Naive thymus-derived CD4-positive, alpha-beta T cell (primary cell): ENCODE results near the gene IL4I1. TPM values are rescaled to one million over a fixed set of nuclear protein-coding genes. Genes with fewer than 3 reads are reported as not detected.

Experiments used
- ATAC-seq: fragments of 150-1000 bp; cut with Tn5 transposase; 2 replicates; pipeline ENCODE4 v1.10.0; 2021; ENCODE audit warnings: mild to moderate bottlenecking, moderate library complexity
- CTCF ChIA-PET: fragments of 350-600 bp; sonication (Branson Sonifier 250); formaldehyde crosslinking; loops from one replicate; lab custom pipeline; 2021; ENCODE audit warnings: antibody characterized with exemption; lab: Charles Lee
- POLR2A ChIA-PET: fragments of 350-600 bp; sonication (Branson Sonifier 250); formaldehyde crosslinking; loops from one replicate; lab custom pipeline; 2021; ENCODE audit warnings: antibody characterized with exemption, inconsistent platforms; lab: Charles Lee
- DNase-seq, 9 donors: peaks; one replicate each; pipeline versions ENCODE4 v3.0.0 to v3.0.0-alpha.2; 2020 to 2022; ENCODE audit warnings: mixed read lengths in 1 of 9
- H3K27ac ChIP-seq: one replicate; pipeline ENCODE4 v1.7.0; 2013; ENCODE audit warnings: mild to moderate bottlenecking, low read depth, low read length, moderate library complexity
- H3K27me3 ChIP-seq, 2 donors: one replicate each; pipeline ENCODE4 v1.7.0; 2013; ENCODE audit warnings: low read length in 2 of 2, mild to moderate bottlenecking in 2 of 2, moderate library complexity in 2 of 2; ENCODE audit not compliant: control insufficient read depth in 2 of 2, insufficient read depth in 2 of 2
- H3K36me3 ChIP-seq, 3 experiments: 1 replicate in 2 of 3; 2 replicates in 1 of 3; pipeline ENCODE4 v1.7.0; 2013; ENCODE audit warnings: low read length in 3 of 3, mild to moderate bottlenecking in 3 of 3, moderate library complexity in 1 of 3; ENCODE audit not compliant: insufficient read depth in 3 of 3, control insufficient read depth in 2 of 3
- H3K4me1 ChIP-seq, 2 donors: one replicate each; pipeline ENCODE4 v1.7.0; 2013; ENCODE audit warnings: low read length in 2 of 2, mild to moderate bottlenecking in 2 of 2, moderate library complexity in 1 of 2; ENCODE audit not compliant: control insufficient read depth in 2 of 2, insufficient read depth in 2 of 2
- H3K4me3 ChIP-seq: 2 replicates; pipeline ENCODE4 v1.7.0; 2013; ENCODE audit warnings: mild to moderate bottlenecking, low read length
- H3K9me3 ChIP-seq, 3 experiments: 1 replicate in 2 of 3; 2 replicates in 1 of 3; pipeline ENCODE4 v1.7.0; 2013; ENCODE audit warnings: low read length in 3 of 3; ENCODE audit not compliant: control insufficient read depth in 2 of 3
- H3K27ac Mint-ChIP-seq, 9 donors: one replicate each; pipeline ENCODE4 v1.8.0; 2020 to 2022; ENCODE audit warnings: mixed read lengths in 9 of 9, mild to moderate bottlenecking in 8 of 9, moderate library complexity in 5 of 9, inconsistent platforms in 2 of 9
- H3K27me3 Mint-ChIP-seq, 5 donors: one replicate each; pipeline ENCODE4 v1.8.0; 2021 to 2022; ENCODE audit warnings: mixed read lengths in 5 of 5, mild to moderate bottlenecking in 1 of 5
- H3K36me3 Mint-ChIP-seq, 5 donors: one replicate each; pipeline ENCODE4 v1.8.0; 2020 to 2022; ENCODE audit warnings: mixed read lengths in 5 of 5, mild to moderate bottlenecking in 3 of 5, inconsistent platforms in 1 of 5
- H3K4me1 Mint-ChIP-seq, 7 donors: one replicate each; pipeline ENCODE4 v1.8.0; 2020 to 2022; ENCODE audit warnings: mixed read lengths in 7 of 7, mild to moderate bottlenecking in 3 of 7, inconsistent platforms in 1 of 7
- H3K4me3 Mint-ChIP-seq, 10 donors: one replicate each; pipeline ENCODE4 v1.8.0; 2020 to 2022; ENCODE audit warnings: mild to moderate bottlenecking in 10 of 10, mixed read lengths in 10 of 10, moderate library complexity in 6 of 10, inconsistent platforms in 2 of 10
- H3K9me3 Mint-ChIP-seq, 11 donors: one replicate each; pipeline ENCODE4 v1.8.0; 2020 to 2022; ENCODE audit warnings: mixed read lengths in 11 of 11, mild to moderate bottlenecking in 4 of 11, inconsistent platforms in 1 of 11, moderate library complexity in 1 of 11
- intact Hi-C, 2 donors: fragments of 100-400 bp; cut with micrococcal nuclease; formaldehyde crosslinking; loops; one replicate each; pipeline ENCODE4 v1.15.1; 2023
- polyA plus RNA-seq, 2 donors: library from polyadenylated mRNA; unstranded; fragments of 300-500 nt; fragmentation: Illumina TruSeq; gene quantifications; one replicate each; pipeline ENCODE4 v1.2.3, GENCODE V29; 2021
- total RNA-seq, 6 experiments: library from RNA in 5 of 6; stranded (reverse) in 5 of 6; gene quantifications; 1 replicate in 5 of 6; 2 replicates in 1 of 6; pipeline ENCODE4 v1.2.3 and lab custom pipeline; 2021 to 2026

IL4I1 gene
- total and polyA plus RNA-seq, 7 experiments from 2014 or later = 1.2 to 6.8 (median 1.9) TPM; not detected in 2

DNA sequence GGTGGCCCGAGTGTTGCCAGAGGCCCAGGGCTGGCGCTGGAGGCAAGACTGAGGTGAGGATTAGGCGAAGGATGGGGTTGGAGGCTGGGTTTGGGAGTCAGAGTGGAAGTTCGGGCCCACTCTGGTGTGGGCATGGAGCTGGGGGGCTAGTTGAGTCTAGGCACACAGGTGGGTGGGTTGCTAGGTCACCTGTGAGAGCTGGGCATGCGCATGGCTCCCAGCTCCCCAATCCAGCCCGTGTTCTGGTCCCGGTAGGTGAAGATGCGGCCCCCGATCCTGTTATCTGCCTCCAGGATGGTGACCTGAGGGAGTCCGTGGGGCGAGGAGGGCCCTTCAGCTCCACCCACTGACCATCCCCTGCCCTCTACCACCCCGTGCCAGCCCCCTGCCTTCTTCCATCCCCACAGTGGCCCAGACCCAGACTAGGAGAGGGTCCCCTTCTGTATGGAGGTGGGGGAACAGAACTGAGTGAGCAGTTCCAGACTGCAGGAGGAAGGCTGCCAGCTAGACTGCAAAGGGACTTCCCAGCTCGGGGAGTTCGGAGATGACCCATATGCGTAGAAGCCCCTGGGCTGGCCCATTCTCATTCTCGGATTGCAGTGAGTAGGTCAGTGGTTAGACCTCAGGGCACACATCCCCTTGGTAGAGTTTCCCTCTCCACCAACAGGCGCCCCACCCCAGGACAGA lies 1.7 kb downstream of the IL4I1 start:
- H3K27me3 ChIP-seq = no peaks in the 10 kb centered on the region
- no peak overlapping the region for H3K4me3 ChIP-seq
- intact Hi-C loops = loop anchor here in 1 of 2 donors (5.0 kb wide), 1 partner anchor 178 kb away; no protein-coding TSS in a partner anchor
- CTCF ChIA-PET = no interaction called here
- no peaks in the 10 kb centered on the region for H3K27me3 Mint-ChIP-seq
- H3K4me1 Mint-ChIP-seq = peaks cover 15 to 46% (median 23%) of the 10 kb centered on the region in 7 donors
- peak overlapping the region in 4 of 9 donors; percentile 26 to 77 (median 61) for H3K27ac Mint-ChIP-seq
- no peaks in the 10 kb centered on the region for H3K36me3 ChIP-seq
- POLR2A ChIA-PET = interaction anchor here (0.8 to 1.2 kb wide), 3 partner anchors 11 to 35 kb away, joined by 3 to 7 read pairs (median 3); partner anchors contain the start of genes AKT1S1, NUP62 and TBC1D17
- H3K27ac ChIP-seq = no peak overlapping the region
- peaks cover 0 to 2% (median 0%) of the 10 kb centered on the region in 5 donors for H3K36me3 Mint-ChIP-seq
- peaks cover 18 to 19% of the 10 kb centered on the region in 2 donors for H3K4me1 ChIP-seq
- peak overlapping the region in 2 of 10 donors; percentile 32 to 51 for H3K4me3 Mint-ChIP-seq
- no peaks in the 10 kb centered on the region for H3K9me3 Mint-ChIP-seq
- H3K9me3 ChIP-seq = no peaks in the 10 kb centered on the region
- DNase-seq = no peak
- no peak for ATAC-seq

DNA sequence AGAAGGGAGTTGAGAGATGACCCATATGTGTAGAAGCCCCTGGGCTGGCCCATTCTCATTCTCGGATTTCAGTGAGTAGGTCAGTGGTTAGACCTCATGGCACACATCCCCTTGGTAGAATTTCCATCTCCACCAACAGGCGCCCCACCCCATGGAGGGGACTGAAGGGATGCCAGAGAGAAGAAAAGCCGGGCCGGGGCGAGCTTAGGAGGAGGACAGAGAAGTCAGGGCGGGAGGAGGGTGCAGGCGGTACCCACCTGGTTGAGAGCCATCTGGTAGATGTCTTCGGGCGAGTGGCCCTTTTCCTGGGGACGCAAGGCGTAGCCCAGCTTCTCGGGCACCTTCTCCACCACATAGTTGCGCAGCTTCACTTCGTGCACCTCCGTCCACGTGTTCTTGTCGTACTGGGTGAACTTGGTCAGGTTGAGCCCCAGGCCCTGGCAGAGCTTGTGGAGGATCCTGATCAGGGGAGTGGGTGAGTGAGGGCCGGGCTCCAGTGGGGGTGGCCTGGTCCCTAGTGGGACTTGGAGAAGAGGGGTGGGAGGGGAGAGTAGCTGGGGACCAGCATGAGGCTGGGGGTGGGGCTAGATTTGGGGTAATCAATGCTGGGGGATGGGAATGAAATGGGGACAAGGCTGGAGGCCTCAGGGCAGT lies 2.5 kb downstream of the IL4I1 start:
- no peaks in the 10 kb centered on the region for H3K9me3 Mint-ChIP-seq
- DNase-seq = no peak

DNA sequence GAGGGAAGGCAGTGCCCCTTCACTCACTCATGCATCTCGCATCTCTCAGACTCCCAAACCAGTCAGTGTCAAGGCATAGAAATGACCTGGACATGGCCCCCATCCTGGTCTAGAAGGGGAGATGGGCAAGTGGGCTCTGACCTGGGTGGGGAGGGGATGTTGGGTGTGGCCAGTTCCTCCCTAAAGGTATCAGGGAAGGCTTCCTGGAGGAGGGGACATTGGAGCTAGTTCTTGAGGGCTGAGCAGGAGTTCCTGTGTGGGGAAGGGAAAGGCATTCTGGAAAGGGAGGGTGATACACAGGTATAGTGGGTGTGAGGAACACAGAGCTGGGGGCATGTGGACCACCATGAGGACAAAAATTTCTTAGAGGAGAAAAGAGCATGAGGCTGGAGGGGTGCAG lies 4.0 kb downstream of the IL4I1 start:
- CTCF ChIA-PET = no interaction called here
- Mint-ChIP-seq H3K27ac (peak overlapping the region in 4 of 9 donors; percentile 41 to 56 (median 48)), H3K9me3 (no peaks in the 10 kb centered on the region), H3K4me3 (peak overlapping the region in 5 of 10 donors; percentile 4 to 54 (median 30)), H3K27me3 (no peaks in the 10 kb centered on the region), H3K36me3 (peaks cover 0 to 6% (median 0%) of the 10 kb centered on the region in 5 donors), H3K4me1 (peaks cover 15 to 39% (median 20%) of the 10 kb centered on the region in 7 donors)
- Histone ChIP-seq H3K4me3 (no peak overlapping the region), H3K27ac (no peak overlapping the region), H3K9me3 (no peaks in the 10 kb centered on the region), H3K36me3 (peaks cover 0 to under 1% (median 0%) of the 10 kb centered on the region in 3 experiments), H3K4me1 (peaks cover 17 to 22% of the 10 kb centered on the region in 2 donors), H3K27me3 (no peaks in the 10 kb centered on the region)
- POLR2A ChIA-PET = interaction anchor here (1.6 kb wide), 1 partner anchor 16 kb away, joined by 5 read pairs; the partner anchor contains the start of genes AKT1S1 and TBC1D17
- intact Hi-C loops = loop anchor here in 1 of 2 donors (5.0 kb wide), 1 partner anchor 175 kb away; no protein-coding TSS in a partner anchor
- ATAC-seq (no peak), DNase-seq (no peak)

More for the DNA sequence above, 2.5 kb downstream of the IL4I1 start:
- Mint-ChIP-seq H3K27ac (peak overlapping the region in 1 of 9 donors; percentile 77), H3K36me3 (peaks cover 0 to 3% (median 0%) of the 10 kb centered on the region in 5 donors), H3K27me3 (no peaks in the 10 kb centered on the region), H3K4me3 (peak overlapping the region in 1 of 10 donors; percentile 51), H3K4me1 (peaks cover 15 to 46% (median 23%) of the 10 kb centered on the region in 7 donors)
- H3K4me1 ChIP-seq = peaks cover 18 to 25% of the 10 kb centered on the region in 2 donors
- H3K9me3 ChIP-seq = no peaks in the 10 kb centered on the region
- H3K4me3 ChIP-seq = no peak overlapping the region
- ATAC-seq = no peak
- H3K36me3 ChIP-seq = no peaks in the 10 kb centered on the region
- intact Hi-C loops = loop anchor here in 1 of 2 donors (5.0 kb wide), 1 partner anchor 177 kb away; no protein-coding TSS in a partner anchor
- H3K27ac ChIP-seq = no peak overlapping the region
- H3K27me3 ChIP-seq = no peaks in the 10 kb centered on the region
- ChIA-PET CTCF (no interaction called here), POLR2A (interaction anchor here (0.8 to 1.6 kb wide), 3 partner anchors 17 to 34 kb away, joined by 3 to 7 read pairs (median 5); partner anchors contain the start of genes AKT1S1 and TBC1D17)

DNA sequence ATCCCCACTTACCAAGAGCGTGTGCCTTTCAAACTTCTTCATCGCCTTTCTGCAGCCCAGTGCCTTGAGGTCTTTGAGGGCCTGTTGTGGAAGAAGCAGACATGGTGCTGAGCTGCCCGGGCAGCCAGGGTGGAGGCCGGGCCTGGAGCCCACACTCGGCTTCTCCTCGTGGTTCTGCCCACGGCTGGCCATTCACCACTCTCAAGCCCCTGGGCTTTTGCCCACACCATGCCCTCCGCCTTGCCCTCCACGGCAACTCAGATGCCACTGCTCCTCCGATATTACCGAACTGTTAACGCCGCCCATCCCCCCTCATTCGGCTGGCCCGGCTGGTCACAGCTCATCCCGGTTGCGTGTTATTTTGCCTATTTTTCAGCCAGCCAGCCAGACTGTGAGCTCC lies 5.3 kb downstream of the IL4I1 start:
- Mint-ChIP-seq H3K4me1 (peaks cover 3 to 25% (median 7%) of the 10 kb centered on the region in 7 donors), H3K36me3 (peaks cover 0 to 6% (median 0%) of the 10 kb centered on the region in 5 donors), H3K27ac (peak overlapping the region in 2 of 9 donors; percentile 36 to 52), H3K4me3 (peak overlapping the region in 4 of 10 donors; percentile 17 to 79 (median 32)), H3K9me3 (no peaks in the 10 kb centered on the region), H3K27me3 (no peaks in the 10 kb centered on the region)
- Histone ChIP-seq H3K27me3 (no peaks in the 10 kb centered on the region), H3K9me3 (no peaks in the 10 kb centered on the region), H3K27ac (no peak overlapping the region), H3K4me3 (no peak overlapping the region), H3K4me1 (peaks cover 4 to 8% of the 10 kb centered on the region in 2 donors), H3K36me3 (peaks cover 0 to 5% (median 0%) of the 10 kb centered on the region in 3 experiments)
- ChIA-PET CTCF (no interaction called here), POLR2A (no interaction called here)
- no peak for ATAC-seq
- DNase-seq = no peak
- intact Hi-C loops = loop anchor here in 1 of 2 donors (2.0 to 5.0 kb wide), 2 partner anchors 79 to 174 kb away; partner anchors contain the start of gene FUZ

DNA sequence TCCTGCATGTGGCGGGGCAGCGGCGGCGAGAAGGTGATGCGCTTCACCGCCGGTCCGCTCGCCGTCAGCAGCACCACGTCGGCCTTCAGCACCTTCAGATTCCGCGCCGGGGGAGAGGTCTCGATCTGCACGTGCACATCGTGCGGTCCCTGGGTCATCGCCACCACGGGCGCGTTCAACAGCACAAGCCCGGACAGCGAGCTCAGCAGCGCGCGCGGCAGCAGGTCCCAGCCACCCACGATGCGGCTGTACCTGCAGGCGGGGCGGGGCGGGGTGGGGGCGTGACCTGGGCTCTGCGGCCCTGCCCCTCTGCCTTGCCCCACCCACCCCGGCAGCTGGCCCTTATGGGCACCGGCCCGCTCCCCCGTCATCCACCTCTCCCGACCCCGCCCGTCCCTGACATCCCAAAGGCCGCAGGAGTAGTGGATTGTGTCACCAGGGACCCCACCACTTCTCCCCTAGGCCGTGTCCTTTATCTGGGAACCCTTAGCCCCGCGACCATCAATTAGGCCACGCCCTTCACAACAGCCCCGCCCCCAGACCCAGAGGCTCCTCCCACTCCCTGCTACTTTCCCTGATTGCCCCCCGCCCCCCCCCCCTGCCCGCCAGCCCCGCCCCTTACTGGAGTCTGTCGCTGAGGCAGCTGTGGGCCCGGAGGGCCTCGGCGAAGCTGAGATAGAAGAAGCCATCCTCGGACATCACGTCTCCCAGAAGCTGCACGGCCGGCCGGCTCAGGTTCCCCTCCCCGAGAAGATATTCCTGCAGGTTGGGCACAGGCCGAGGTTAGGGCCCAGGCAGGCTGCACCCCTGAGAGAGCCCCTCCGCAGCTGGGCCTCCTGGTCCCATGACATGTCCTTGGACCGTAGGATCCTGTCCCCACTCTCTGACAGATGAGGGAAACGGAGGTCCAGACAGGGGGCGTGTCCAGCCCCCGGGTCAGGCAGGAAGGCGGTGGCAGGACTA lies 6.1 kb downstream of the IL4I1 start:
- Histone ChIP-seq H3K4me1 (peaks cover 0 to 5% of the 10 kb centered on the region in 2 donors), H3K4me3 (peak overlapping the region; percentile 69), H3K27ac (no peak overlapping the region), H3K27me3 (no peaks in the 10 kb centered on the region), H3K9me3 (no peaks in the 10 kb centered on the region), H3K36me3 (peaks cover 0 to 5% (median 0%) of the 10 kb centered on the region in 3 experiments)
- peak; percentile 86 for ATAC-seq
- ChIA-PET POLR2A (interaction anchor here (1.0 to 1.5 kb wide), 2 partner anchors 14 to 38 kb away, joined by 6 read pairs; partner anchors contain the start of genes AKT1S1, ATF5, NUP62 and TBC1D17), CTCF (interaction anchor here (0.6 to 1.2 kb wide), 3 partner anchors 9 to 565 kb away, joined by 3 read pairs; no protein-coding TSS in a partner anchor)
- H3K27ac Mint-ChIP-seq = peak overlapping the region in 5 of 9 donors; percentile 25 to 79 (median 51)
- H3K9me3 Mint-ChIP-seq = no peaks in the 10 kb centered on the region
- H3K4me1 Mint-ChIP-seq = peaks cover 0 to 19% (median 3%) of the 10 kb centered on the region in 7 donors
- intact Hi-C loops = loop anchor here (1.0 to 5.0 kb wide), 5 partner anchors 13 to 173 kb away; partner anchors contain the start of genes AKT1S1 (in 2 of the 2), TBC1D17 (in 2 of the 2), ATF5 (in 1 of the 2) and FUZ (in 1 of the 2)
- peak overlapping the region; percentile 70 to 84 (median 79) for H3K4me3 Mint-ChIP-seq
- no peaks in the 10 kb centered on the region for H3K27me3 Mint-ChIP-seq
- peaks cover 0 to 6% (median 0%) of the 10 kb centered on the region in 5 donors for H3K36me3 Mint-ChIP-seq
- peak in 7 of 9 donors; percentile 38 to 64 (median 48) for DNase-seq
